A549 treated with GW870086 at 1 μM for 4 hours (cell line): Measurements from ENCODE around the gene ADORA2A. TPM values are rescaled to one million over a fixed set of nuclear protein-coding genes. Genes with fewer than 3 reads are reported as not detected.

Experiments
- total RNA-seq: library from RNA; stranded (reverse); fragments of 200-300 nt; extraction: Qiagen RNA extraction; gene quantifications from 5 replicates; pipeline ENCODE4 v1.2.3, GENCODE V29; 2022; ENCODE audit warnings: low read depth

Gene ADORA2A
- 0.48 to 1.1 TPM (median 0.84 TPM) in 5 replicates for total RNA-seq

GRCh38 chr22:24427500-24428164 is at the start of gene ADORA2A:
Gene ADORA2A (plus strand): TSS chr22:24427599. CDS start chr22:24433405, 5,806 bp downstream.

Other genes starting within 250 kb of the ADORA2A start
- gene SUSD2, start 246.1 kb upstream of the ADORA2A start, total RNA-seq, result 57.0 to 72.3 TPM (median 67.0 TPM) in 5 replicates
- gene GGT5, start 182.5 kb upstream of the ADORA2A start, total RNA-seq, result 2.1 to 3.3 TPM (median 2.5 TPM) in 5 replicates
- 12.8 to 15.7 TPM (median 14.6 TPM) in 5 replicates for gene SPECC1L, start 156.8 kb upstream of the ADORA2A start, total RNA-seq
- gene UPB1, start 67.7 kb downstream of the ADORA2A start, total RNA-seq, result not detected in 5 replicates
- gene GUCD1, start 127.5 kb downstream of the ADORA2A start, total RNA-seq, result 47.5 to 57.4 TPM (median 51.7 TPM) in 5 replicates
- 144 to 251 TPM (median 159 TPM) in 5 replicates for gene SNRPD3, start 128.4 kb downstream of the ADORA2A start, total RNA-seq
- 6.6 to 8.8 TPM (median 7.6 TPM) in 5 replicates for gene LRRC75B, start 165.5 kb downstream of the ADORA2A start, total RNA-seq
- gene GGT1, start 175.6 kb downstream of the ADORA2A start, total RNA-seq, result 93.1 to 110 TPM (median 107 TPM) in 5 replicates